CD4-positive, alpha-beta T cell (primary cell): ENCODE data around the gene HIC1. TPM values are rescaled to one million over a fixed set of nuclear protein-coding genes. Genes with fewer than 3 reads are reported as not detected.

Source experiments
- ATAC-seq: fragments of 200-7000 bp; cut with Tn5 transposase; one replicate; pipeline ENCODE4 v1.10.0; 2022; ENCODE audit warnings: mild to moderate bottlenecking; ENCODE audit not compliant: poor library complexity
- CTCF ChIA-PET: fragments of 350-600 bp; sonication (Branson Sonifier 250); formaldehyde crosslinking; loops from one replicate; lab custom pipeline; 2021; ENCODE audit warnings: antibody characterized with exemption, inconsistent platforms; lab: Charles Lee
- POLR2A ChIA-PET: fragments of 350-600 bp; sonication (Branson Sonifier 250); formaldehyde crosslinking; loops from one replicate; lab custom pipeline; 2021; ENCODE audit warnings: antibody characterized with exemption, inconsistent platforms; lab: Charles Lee
- DNase-seq, 14 experiments: peaks; one replicate each; pipeline ENCODE4 v3.0.0-alpha.2; 2013 to 2020; ENCODE audit warnings: mixed read lengths in 2 of 14
- H3K27ac ChIP-seq, 2 donors: one replicate each; pipeline versions ENCODE4 v1.5.1 to v1.7.0; 2013; ENCODE audit warnings: low read length in 2 of 2, low read depth in 1 of 2, mild to moderate bottlenecking in 1 of 2
- H3K27me3 ChIP-seq, 2 experiments: 1 replicate in 1 of 2; 2 replicates in 1 of 2; pipeline versions ENCODE4 v1.6.1 to v1.7.0; 2013; ENCODE audit warnings: low read length in 2 of 2, control low read depth in 1 of 2, mild to moderate bottlenecking in 1 of 2, moderate library complexity in 1 of 2; ENCODE audit not compliant: insufficient read depth in 2 of 2, control insufficient read depth in 1 of 2
- H3K36me3 ChIP-seq: one replicate; pipeline ENCODE4 v1.6.1; 2013; ENCODE audit warnings: low read length, control low read depth; ENCODE audit not compliant: insufficient read depth
- H3K4me1 ChIP-seq: one replicate; pipeline ENCODE4 v1.6.1; 2013; ENCODE audit warnings: low read length, control low read depth; ENCODE audit not compliant: insufficient read depth
- H3K4me3 ChIP-seq: one replicate; pipeline ENCODE4 v1.5.1; 2013; ENCODE audit warnings: mild to moderate bottlenecking, low read length, moderate library complexity
- H3K9me3 ChIP-seq, 2 experiments: 1 replicate in 1 of 2; 2 replicates in 1 of 2; pipeline versions ENCODE4 v1.6.1 to v1.7.0; 2013; ENCODE audit warnings: low read length in 2 of 2, mild to moderate bottlenecking in 2 of 2, control low read depth in 1 of 2, moderate library complexity in 1 of 2; ENCODE audit not compliant: control insufficient read depth in 1 of 2, insufficient read depth in 1 of 2
- H3K27ac Mint-ChIP-seq: one replicate; pipeline ENCODE4 v1.8.0; 2020; ENCODE audit warnings: mixed read lengths
- H3K27me3 Mint-ChIP-seq: one replicate; pipeline ENCODE4 v1.8.0; 2021; ENCODE audit warnings: mixed read lengths
- H3K36me3 Mint-ChIP-seq: one replicate; pipeline ENCODE4 v1.8.0; 2021; ENCODE audit warnings: low read depth, mixed read lengths
- H3K4me1 Mint-ChIP-seq: one replicate; pipeline ENCODE4 v1.8.0; 2021; ENCODE audit warnings: low read depth, mixed read lengths
- H3K4me3 Mint-ChIP-seq: one replicate; pipeline ENCODE4 v1.8.0; 2020; ENCODE audit warnings: mild to moderate bottlenecking, mixed read lengths
- H3K9me3 Mint-ChIP-seq: one replicate; pipeline ENCODE4 v1.8.0; 2020; ENCODE audit warnings: mixed read lengths
- CTCF ChIP-seq: fragments of 200-600 bp; IDR thresholded peaks from one replicate; pipeline ENCODE4 v1.8.0; 2022; ENCODE audit warnings: antibody characterized with exemption, mild to moderate bottlenecking
- intact Hi-C, 2 experiments: fragments of 100-400 bp; cut with DNase I in 1 of 2; cut with micrococcal nuclease in 1 of 2; formaldehyde crosslinking; loops; one replicate each; pipeline versions ENCODE4 v1.15.1 to v1.9.0; 2023 to 2025; cut with DNase I, micrococcal nuclease
- total RNA-seq, 174 experiments: library from RNA in 2 of 174; stranded (reverse) in 2 of 174; gene quantifications; one replicate each; pipeline ENCODE4 v1.2.3 and lab custom pipeline; 2021 to 2026

Gene HIC1
- total RNA-seq, 2 experiments from 2014 or later, result 2.4 to 3.0 TPM

DNA sequence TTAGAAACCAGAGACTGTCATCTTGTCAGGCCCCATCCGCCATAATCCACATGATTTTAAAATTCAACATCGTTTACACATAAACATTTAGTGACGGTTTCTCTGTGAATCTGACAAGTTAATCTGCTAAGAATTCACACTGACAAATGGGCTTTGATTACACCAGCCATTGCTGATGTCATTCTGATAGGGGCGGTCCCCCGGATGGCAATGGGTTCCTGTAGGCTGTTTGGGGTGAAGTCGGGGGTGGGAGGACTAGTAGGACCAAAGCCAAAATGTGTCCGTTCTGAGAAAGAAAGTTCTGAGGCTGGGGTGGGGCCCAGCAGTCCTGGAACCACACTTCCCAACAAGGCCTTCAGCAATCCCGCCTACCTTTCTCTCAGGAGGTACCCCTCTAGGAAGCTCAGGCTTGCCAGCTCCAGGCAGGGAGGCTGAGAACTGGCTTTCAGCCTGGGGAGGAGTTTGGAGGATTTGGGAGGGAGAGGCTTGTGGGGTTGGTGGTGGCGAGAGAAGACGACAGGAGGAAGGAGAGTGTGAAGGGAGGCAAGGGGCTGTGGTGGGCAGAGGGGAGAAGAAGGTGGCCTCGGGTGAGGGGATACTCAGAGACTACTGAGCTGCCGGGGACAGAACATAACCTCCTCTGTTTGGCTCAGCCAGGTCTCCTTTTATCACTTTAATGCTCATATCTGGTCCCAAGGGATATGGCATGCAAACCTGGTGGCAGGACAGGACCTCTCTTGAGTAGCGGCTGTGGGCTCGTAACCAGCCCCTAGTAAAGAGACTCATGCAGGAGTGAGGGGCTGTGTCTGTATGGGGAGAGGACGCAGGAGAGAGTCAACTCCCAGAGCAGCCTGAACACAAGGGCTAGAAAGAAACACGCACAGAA, 8.6 kb downstream of the HIC1 start:
- intact Hi-C loops, result no loop called here
- Histone ChIP-seq H3K27me3 (peaks cover 0 to 2% of the 10 kb centered on the region in 2 experiments), H3K9me3 (no peaks in the 10 kb centered on the region), H3K27ac (no peak overlapping the region), H3K4me3 (no peak overlapping the region), H3K4me1 (peaks cover 44% of the 10 kb centered on the region), H3K36me3 (peaks cover 71% of the 10 kb centered on the region)
- no peak for TF ChIP-seq CTCF
- peaks cover 84% of the 10 kb centered on the region for H3K36me3 Mint-ChIP-seq
- CTCF ChIA-PET, result interaction anchor here (1.3 to 1.5 kb wide), 3 partner anchors 9 to 181 kb away, joined by 3 to 4 read pairs (median 3); partner anchors contain the start of gene HIC1
- peaks cover 14% of the 10 kb centered on the region for H3K4me1 Mint-ChIP-seq
- no peaks in the 10 kb centered on the region for H3K9me3 Mint-ChIP-seq
- H3K27ac Mint-ChIP-seq, result no peak overlapping the region
- no peak overlapping the region for H3K4me3 Mint-ChIP-seq
- peaks cover 43% of the 10 kb centered on the region for H3K27me3 Mint-ChIP-seq
- no peak for DNase-seq
- ATAC-seq, result no peak
- POLR2A ChIA-PET, result no interaction called here

- H3K27ac ChIP-seq, result no peak overlapping the region
- POLR2A ChIA-PET, result no interaction called here
- no peak for ATAC-seq
Observed at GRCh38 chr17:2064147-2064489, 9.2 kb downstream of the HIC1 start.

DNA sequence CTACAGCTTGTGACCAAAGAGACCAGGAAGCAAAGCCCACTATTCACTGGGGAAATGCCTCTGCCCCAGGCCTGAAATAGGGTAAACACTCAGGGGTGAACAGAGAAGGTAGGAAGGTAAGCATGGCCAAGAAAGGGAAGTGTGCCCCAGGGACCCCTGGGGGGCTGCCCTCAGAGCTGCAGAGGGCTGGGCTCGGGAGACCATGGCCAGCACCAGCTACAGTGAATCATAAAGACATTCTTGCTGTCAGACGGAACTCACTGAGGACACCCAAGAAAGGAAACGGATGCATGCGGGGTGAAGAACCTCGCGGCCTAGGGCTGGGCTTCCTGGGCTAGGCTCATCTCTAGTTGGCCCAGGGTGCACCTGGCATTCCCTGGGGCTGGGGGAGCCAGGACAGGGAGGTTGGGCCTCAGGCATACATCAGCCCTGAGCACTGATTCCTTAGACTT, 9.6 kb downstream of the HIC1 start:
- Mint-ChIP-seq H3K36me3 (peaks cover 93% of the 10 kb centered on the region), H3K4me3 (no peak overlapping the region), H3K4me1 (peaks cover 11% of the 10 kb centered on the region), H3K27me3 (peaks cover 38% of the 10 kb centered on the region), H3K27ac (no peak overlapping the region), H3K9me3 (no peaks in the 10 kb centered on the region)
- H3K4me1 ChIP-seq, result peaks cover 37% of the 10 kb centered on the region
- no peak overlapping the region for H3K27ac ChIP-seq
- DNase-seq, result no peak
- peaks cover 0 to 2% of the 10 kb centered on the region in 2 experiments for H3K27me3 ChIP-seq
- H3K36me3 ChIP-seq, result peaks cover 76% of the 10 kb centered on the region
- ChIA-PET CTCF (interaction anchor here (1.4 to 1.5 kb wide), 2 partner anchors 10 to 180 kb away, joined by 3 to 4 read pairs; partner anchors contain the start of gene HIC1), POLR2A (no interaction called here)
- H3K9me3 ChIP-seq, result no peaks in the 10 kb centered on the region
- no peak overlapping the region for H3K4me3 ChIP-seq
- no peak for ATAC-seq
- intact Hi-C loops, result no loop called here
- no peak for TF ChIP-seq CTCF

More at GRCh38 chr17:2064147-2064489, 9.2 kb downstream of the HIC1 start:
- CTCF ChIA-PET, result interaction anchor here (1.4 to 1.5 kb wide), 2 partner anchors 9 to 180 kb away, joined by 3 to 4 read pairs; partner anchors contain the start of gene HIC1
- intact Hi-C loops, result no loop called here
- Mint-ChIP-seq H3K9me3 (no peaks in the 10 kb centered on the region), H3K27ac (no peak overlapping the region), H3K4me3 (no peak overlapping the region), H3K27me3 (peaks cover 43% of the 10 kb centered on the region), H3K36me3 (peaks cover 90% of the 10 kb centered on the region), H3K4me1 (peaks cover 14% of the 10 kb centered on the region)
- Histone ChIP-seq H3K27me3 (peaks cover 0 to 2% of the 10 kb centered on the region in 2 experiments), H3K4me3 (no peak overlapping the region), H3K36me3 (peaks cover 76% of the 10 kb centered on the region), H3K9me3 (no peaks in the 10 kb centered on the region), H3K4me1 (peaks cover 42% of the 10 kb centered on the region)
- no peak for DNase-seq
- no peak for TF ChIP-seq CTCF
